H1 (cell line): Measurements from ENCODE around the gene INTU. TPM values are rescaled to one million over a fixed set of nuclear protein-coding genes. Genes with fewer than 3 reads are reported as not detected.

Source experiments
- CTCF ChIA-PET: fragments of 300-600 bp; sonication (Branson Sonifier 250); formaldehyde crosslinking; loops from one replicate; lab custom pipeline; 2021; ENCODE audit not compliant: partially characterized antibody; lab: Charles Lee
- POLR2A ChIA-PET: fragments of 300-600 bp; sonication (Branson Sonifier 250); formaldehyde crosslinking; loops from one replicate; lab custom pipeline; 2021; ENCODE audit warnings: inconsistent platforms; ENCODE audit not compliant: partially characterized antibody; lab: Charles Lee
- DNase-seq, 2 experiments: peaks; one replicate each; pipeline versions ENCODE4 v3.0.0 to v3.0.0-alpha.2; 2010 to 2022; ENCODE audit warnings: low spot score in 2 of 2, low read depth in 1 of 2, mixed read lengths in 1 of 2
- FAIRE-seq: peaks from 2 replicates; lab custom pipeline; 2011; peaks lifted over from hg19 to GRCh38; lab: Jason Lieb, UNC
- H2AFZ ChIP-seq: 2 replicates; pipeline ENCODE4 v1.8.1; 2012; ENCODE audit warnings: low read length, inconsistent platforms
- H2AK5ac ChIP-seq: 2 replicates; pipeline ENCODE4 v1.6.1; 2013; ENCODE audit warnings: low read depth, low read length
- H2BK120ac ChIP-seq: replicated peaks from 2 replicates; pipeline ENCODE3; 2013; ENCODE audit warnings: low read depth, low read length, inconsistent platforms
- H2BK12ac ChIP-seq: 2 replicates; pipeline ENCODE4 v1.6.1; 2013; ENCODE audit warnings: low read depth, low read length
- H2BK15ac ChIP-seq: 2 replicates; pipeline ENCODE4 v1.6.1; 2013; ENCODE audit warnings: low read length
- H2BK20ac ChIP-seq: 2 replicates; pipeline ENCODE4 v1.6.1; 2013; ENCODE audit warnings: low read length
- H2BK5ac ChIP-seq: 2 replicates; pipeline ENCODE4 v1.6.1; 2013; ENCODE audit warnings: low read depth, low read length
- H3K14ac ChIP-seq: 2 replicates; pipeline ENCODE4 v1.6.1; 2013; ENCODE audit warnings: inconsistent platforms; ENCODE audit not compliant: insufficient read length
- H3K18ac ChIP-seq: 2 replicates; pipeline ENCODE4 v1.6.1; 2013; ENCODE audit warnings: low read length; ENCODE audit errors: extremely low read depth
- H3K23ac ChIP-seq: 2 replicates; pipeline ENCODE4 v1.6.1; 2013; ENCODE audit warnings: inconsistent platforms; ENCODE audit not compliant: insufficient read length
- H3K23me2 ChIP-seq: 2 replicates; pipeline ENCODE4 v1.6.1; 2013; ENCODE audit warnings: low read depth, low read length
- H3K27ac ChIP-seq: 2 replicates; pipeline ENCODE4 v1.6.1; 2011; ENCODE audit warnings: low read depth, low read length, inconsistent platforms
- H3K27me3 ChIP-seq, 4 experiments: replicated peaks in 1 of 4; 1 replicate in 1 of 4; 2 replicates in 3 of 4; pipeline versions ENCODE4 v1.6.1 to v1.8.1; 2011 to 2013; ENCODE audit warnings: low read length in 3 of 4, mild to moderate bottlenecking in 3 of 4, inconsistent platforms in 2 of 4, mixed read lengths in 2 of 4, moderate library complexity in 1 of 4; ENCODE audit not compliant: control insufficient read depth in 3 of 4, insufficient read depth in 3 of 4; ENCODE audit errors: extremely low read depth in 1 of 4
- H3K36me3 ChIP-seq, 4 experiments: 2 replicates each; pipeline versions ENCODE4 v1.6.1 to v1.8.1; 2011 to 2013; ENCODE audit warnings: mild to moderate bottlenecking in 4 of 4, low read length in 3 of 4, moderate library complexity in 2 of 4, control low read depth in 1 of 4, inconsistent platforms in 1 of 4; ENCODE audit not compliant: insufficient read depth in 4 of 4, control insufficient read depth in 2 of 4
- H3K4ac ChIP-seq: replicated peaks from 2 replicates; pipeline ENCODE3; 2013; ENCODE audit warnings: low read length, low read depth, mixed read lengths, inconsistent platforms; ENCODE audit not compliant: insufficient read length
- H3K4me1 ChIP-seq, 4 experiments: replicated peaks in 1 of 4; 1 replicate in 1 of 4; 2 replicates in 3 of 4; pipeline versions ENCODE4 v1.6.1 to v1.8.1; 2011 to 2013; ENCODE audit warnings: low read length in 3 of 4, inconsistent platforms in 2 of 4, mixed read lengths in 1 of 4; ENCODE audit not compliant: insufficient read depth in 4 of 4, control insufficient read depth in 3 of 4
- H3K4me2 ChIP-seq, 2 experiments: 2 replicates each; pipeline versions ENCODE4 v1.6.1 to v1.8.1; 2011 to 2013; ENCODE audit warnings: low read depth in 2 of 2, low read length in 2 of 2, control low read depth in 1 of 2, inconsistent platforms in 1 of 2, mild to moderate bottlenecking in 1 of 2; ENCODE audit not compliant: insufficient read depth in 1 of 2
- H3K4me3 ChIP-seq, 4 experiments: fragments of 200-600, 300-600 bp in 1 of 4; sonication (generic), shearing (Covaris generic), sonication (Bioruptor Twin) in 1 of 4; 2 replicates each; pipeline versions ENCODE4 v1.5.1 to v1.8.1; 2011 to 2016; ENCODE audit warnings: low read length in 4 of 4, low read depth in 3 of 4, control low read depth in 2 of 4, inconsistent platforms in 2 of 4, mild to moderate bottlenecking in 2 of 4, mixed read lengths in 1 of 4, moderate library complexity in 1 of 4; ENCODE audit not compliant: insufficient read depth in 2 of 4; ENCODE audit errors: extremely low read depth in 1 of 4
- H3K56ac ChIP-seq: replicated peaks from 2 replicates; pipeline ENCODE3; 2013; ENCODE audit warnings: low read depth, mild to moderate bottlenecking, mixed read lengths, low read length, inconsistent platforms; ENCODE audit not compliant: insufficient read length
- H3K79me1 ChIP-seq: 2 replicates; pipeline ENCODE4 v1.6.1; 2013; ENCODE audit warnings: low read depth, low read length, control low read depth
- H3K79me2 ChIP-seq, 2 experiments: 2 replicates each; pipeline versions ENCODE4 v1.6.1 to v1.8.1; 2012 to 2013; ENCODE audit warnings: low read length in 2 of 2, mild to moderate bottlenecking in 2 of 2, inconsistent platforms in 1 of 2; ENCODE audit not compliant: insufficient read depth in 2 of 2, control insufficient read depth in 1 of 2
- H3K9ac ChIP-seq, 4 experiments: replicated peaks in 1 of 4; 1 replicate in 1 of 4; 2 replicates in 3 of 4; pipeline versions ENCODE4 v1.6.1 to v1.8.1; 2011 to 2013; ENCODE audit warnings: low read depth in 3 of 4, low read length in 3 of 4, control low read depth in 2 of 4, mild to moderate bottlenecking in 2 of 4, moderate library complexity in 2 of 4, inconsistent platforms in 1 of 4; ENCODE audit errors: extremely low read depth in 1 of 4
- H3K9me3 ChIP-seq, 2 experiments: 2 replicates each; pipeline versions ENCODE4 v1.6.1 to v1.8.1; 2012 to 2013; ENCODE audit warnings: mild to moderate bottlenecking in 2 of 2, moderate library complexity in 2 of 2, control low read depth in 1 of 2, inconsistent platforms in 1 of 2, low read depth in 1 of 2, low read length in 1 of 2, mixed read lengths in 1 of 2; ENCODE audit not compliant: insufficient read depth in 2 of 2
- H4K20me1 ChIP-seq, 2 experiments: replicated peaks in 1 of 2; 2 replicates each; pipeline versions ENCODE3 to v1.8.1; 2011 to 2013; ENCODE audit warnings: inconsistent platforms in 2 of 2, low read length in 2 of 2, mild to moderate bottlenecking in 1 of 2; ENCODE audit not compliant: insufficient read depth in 2 of 2, control insufficient read depth in 1 of 2
- H4K5ac ChIP-seq: 2 replicates; pipeline ENCODE4 v1.6.1; 2013; ENCODE audit warnings: low read length, low read depth, mixed read lengths, inconsistent platforms; ENCODE audit not compliant: insufficient read length
- H4K8ac ChIP-seq: 2 replicates; pipeline ENCODE4 v1.8.0; 2013; ENCODE audit warnings: mild to moderate bottlenecking, moderate library complexity, low read length, inconsistent platforms; ENCODE audit not compliant: insufficient read depth; ENCODE audit errors: extremely low read depth
- H4K91ac ChIP-seq: replicated peaks from 2 replicates; pipeline ENCODE3; 2013; ENCODE audit warnings: low read length, mixed read lengths, inconsistent platforms; ENCODE audit not compliant: insufficient read length
- ATF2 ChIP-seq: IDR thresholded peaks from 2 replicates; pipeline ENCODE4 v1.6.1; 2012; ENCODE audit warnings: low read length, inconsistent platforms
- CEBPB ChIP-seq: IDR thresholded peaks from 2 replicates; pipeline ENCODE4 v1.6.1; 2012; ENCODE audit warnings: low read depth, low read length
- FOSL1 ChIP-seq: IDR thresholded peaks from 2 replicates; pipeline ENCODE4 v1.6.1; 2011; ENCODE audit warnings: mild to moderate bottlenecking, low read depth, low read length, moderate library complexity; ENCODE audit not compliant: insufficient read depth
- TCF12 ChIP-seq: IDR thresholded peaks from 2 replicates; pipeline ENCODE4 v1.6.1; 2011; ENCODE audit warnings: low read depth, mild to moderate bottlenecking, low read length
- WGBS, 2 experiments: shearing (Covaris generic) in 1 of 2; methylation state at CpG; one replicate each; pipeline versions ENCODE4 v1.1.6 to v1.1.7; 2013 to 2015; ENCODE audit warnings: low lambda C conversion rate in 2 of 2, mixed read lengths in 2 of 2, inconsistent platforms in 1 of 2, low coverage in 1 of 2, missing lambda C conversion rate in 1 of 2; ENCODE audit not compliant: insufficient replicate concordance in 2 of 2, insufficient coverage in 1 of 2, insufficient read length in 1 of 2; ENCODE audit errors: extremely low coverage in 1 of 2, missing lambda C conversion rate in 1 of 2; 5-methylcytosine and 5-hydroxymethylcytosine counted together
- polyA plus RNA-seq, 7 experiments: library from polyadenylated mRNA; depleted of rRNA in 3 of 7; stranded (reverse) in 5 of 7; unstranded in 2 of 7; fragments of >200 nt in 5 of 7; fragments of 200-250 nt in 2 of 7; gene quantifications; 1 replicate in 5 of 7; 2 replicates in 1 of 7; 4 replicates in 1 of 7; pipeline versions ENCODE4 v1.2.1 to v1.2.3, GENCODE V29; 2011 to 2013; ENCODE audit warnings: missing spikeins in 2 of 7, mixed read lengths in 2 of 7
- total RNA-seq: library from RNA; stranded (reverse); fragmentation: NEBNext Ultra II Directional; extraction: Animal tissue kit (Norgen Biotek cat#: 25700); gene quantifications from 2 replicates; pipeline ENCODE4 v1.2.1, GENCODE V29; 2021

The INTU gene
- total and polyA plus RNA-seq, 2 of the 8 experiments (the other 6 are each of a cell fraction or from before 2014, with no cell fraction given), result 6.0 to 15.1 TPM

GRCh38 chr4:127748957-127749356, 116.2 kb downstream of the INTU start:
- no peak overlapping the region for H2BK5ac ChIP-seq
- ChIA-PET CTCF (no interaction called here), POLR2A (no interaction called here)

More at GRCh38 chr4:127748957-127749356, 116.2 kb downstream of the INTU start:
- WGBS, 2 experiments, result 94% methylated on average over 2 of the region's 2 CpGs; no CpG with 5 or more reads in 1 of the 2 experiments
- no peaks in the 10 kb centered on the region for H3K23me2 ChIP-seq
- no peaks in the 10 kb centered on the region for H3K4me1 ChIP-seq
- H3K79me1 ChIP-seq, result no peaks in the 10 kb centered on the region
- no peak overlapping the region for H3K14ac ChIP-seq
- H2BK120ac ChIP-seq, result no peak overlapping the region
- no peak overlapping the region for H3K18ac ChIP-seq
- H4K5ac ChIP-seq, result no peak overlapping the region
- no peak overlapping the region for H3K4me2 ChIP-seq
- DNase-seq (no peak), FAIRE-seq (no peak)
- no peak overlapping the region for H4K8ac ChIP-seq
- H3K4ac ChIP-seq, result no peak overlapping the region
- H3K9ac ChIP-seq, result no peak overlapping the region
- H3K23ac ChIP-seq, result no peak overlapping the region
- no peak overlapping the region for H2AFZ ChIP-seq
- H3K56ac ChIP-seq, result no peak overlapping the region
- no peak overlapping the region for H2BK12ac ChIP-seq
- no peaks in the 10 kb centered on the region for H3K79me2 ChIP-seq
- no peak overlapping the region for H2BK20ac ChIP-seq
- no peaks in the 10 kb centered on the region for H4K20me1 ChIP-seq
- no peaks in the 10 kb centered on the region for H3K36me3 ChIP-seq
- no peak overlapping the region for H3K27ac ChIP-seq
- H3K9me3 ChIP-seq, result peaks cover 0 to 7% of the 10 kb centered on the region in 2 experiments; a peak in 2 of 4 replicates
- TF ChIP-seq TCF12 (no peak), CEBPB (peak; percentile 56; the same call in 1 of the 2 replicates), FOSL1 (no peak), ATF2 (no peak)
- TF ChIP-seq, all 59 proteins: peak for 1
- no peaks in the 10 kb centered on the region for H3K27me3 ChIP-seq
- no peak overlapping the region for H3K4me3 ChIP-seq
- no peak overlapping the region for H2BK15ac ChIP-seq
- no peak overlapping the region for H2AK5ac ChIP-seq
- no peak overlapping the region for H4K91ac ChIP-seq
